ENCODE measurements around the gene UST.

- TF ChIP-seq CTCF (IDR thresholded peaks at IDR 0.05), result no peak
- no peak for TF ChIP-seq POLR2A (IDR thresholded peaks at IDR 0.05)
Observed at GRCh38 chr6:149055195-149055899, 308.5 kb downstream of the UST start.
